Gastroesophageal sphincter (tissue), 4 donors: ENCODE results near the gene IL4I1. TPM values are rescaled to one million over a fixed set of nuclear protein-coding genes. Genes with fewer than 3 reads are reported as not detected.
A peak's percentile ranks its signal among the peaks of the same experiment; 100 is the strongest.

Source experiments
- ATAC-seq: fragments of 150-250 bp; one replicate; pipeline ENCODE4 v1.9.1; 2016; ENCODE audit warnings: mild to moderate bottlenecking, moderate library complexity
- H3K27ac ChIP-seq, 4 donors: fragments of 200-600 bp; sonication (generic) in 3 of 4; 1 replicate in 3 of 4; 2 replicates in 1 of 4; pipeline ENCODE4 v1.5.1; 2016 to 2019
- H3K27me3 ChIP-seq: fragments of 200-600 bp; sonication (generic); one replicate; pipeline ENCODE4 v1.5.1; 2019
- H3K36me3 ChIP-seq, 2 donors: fragments of 200-600 bp; sonication (generic); one replicate each; pipeline ENCODE4 v1.5.1; 2019; ENCODE audit warnings: control low read depth in 1 of 2
- H3K4me1 ChIP-seq, 3 donors: fragments of 200-600 bp; sonication (generic); 1 replicate in 2 of 3; 2 replicates in 1 of 3; pipeline ENCODE4 v1.5.1; 2016 to 2019; ENCODE audit warnings: control low read depth in 2 of 3
- H3K4me3 ChIP-seq, 2 donors: fragments of 200-600 bp; sonication (generic); one replicate each; pipeline ENCODE4 v1.5.1; 2019; ENCODE audit warnings: mild to moderate bottlenecking in 1 of 2, moderate library complexity in 1 of 2
- H3K9me3 ChIP-seq, 3 donors: fragments of 200-600 bp; sonication (generic); one replicate each; pipeline ENCODE4 v1.5.1; 2017 to 2019; ENCODE audit warnings: control low read depth in 2 of 3
- CTCF ChIP-seq, 4 experiments: fragments of 200-600 bp in 2 of 4; fragments of 450-650 bp in 2 of 4; sonication (generic) in 1 of 4; IDR thresholded peaks; one replicate each; pipeline ENCODE4 v1.5.1; 2017 to 2019; ENCODE audit warnings: antibody characterized with exemption in 4 of 4, mild to moderate bottlenecking in 2 of 4, moderate library complexity in 2 of 4
- EP300 ChIP-seq: sonication (generic); formaldehyde crosslinking; IDR thresholded peaks from one replicate; pipeline ENCODE4 v1.6.1; 2017; ENCODE audit warnings: antibody characterized with exemption, mild to moderate bottlenecking
- POLR2A ChIP-seq, 2 donors: fragments of 450-650 bp; IDR thresholded peaks; one replicate each; pipeline ENCODE4 v1.6.1; 2017; ENCODE audit warnings: antibody characterized with exemption in 2 of 2, mild to moderate bottlenecking in 2 of 2, moderate library complexity in 1 of 2
- POLR2AphosphoS5 ChIP-seq: sonication (generic); formaldehyde crosslinking; IDR thresholded peaks from one replicate; pipeline ENCODE4 v1.6.1; 2017; ENCODE audit warnings: antibody characterized with exemption
- WGBS, 2 donors: methylation state at CpG; one replicate each; pipeline ENCODE4 v1.1.5; 2018; ENCODE audit warnings: low coverage in 1 of 2; 5-methylcytosine and 5-hydroxymethylcytosine counted together
- total RNA-seq, 4 donors: library from RNA; depleted of rRNA; stranded (reverse); fragments of >200 nt; gene quantifications; one replicate each; pipeline ENCODE4 v1.1.0, GENCODE V29; 2016

IL4I1 gene
- total RNA-seq, 4 donors from 2014 or later, result 0.39 to 1.2 TPM; not detected in 2

DNA sequence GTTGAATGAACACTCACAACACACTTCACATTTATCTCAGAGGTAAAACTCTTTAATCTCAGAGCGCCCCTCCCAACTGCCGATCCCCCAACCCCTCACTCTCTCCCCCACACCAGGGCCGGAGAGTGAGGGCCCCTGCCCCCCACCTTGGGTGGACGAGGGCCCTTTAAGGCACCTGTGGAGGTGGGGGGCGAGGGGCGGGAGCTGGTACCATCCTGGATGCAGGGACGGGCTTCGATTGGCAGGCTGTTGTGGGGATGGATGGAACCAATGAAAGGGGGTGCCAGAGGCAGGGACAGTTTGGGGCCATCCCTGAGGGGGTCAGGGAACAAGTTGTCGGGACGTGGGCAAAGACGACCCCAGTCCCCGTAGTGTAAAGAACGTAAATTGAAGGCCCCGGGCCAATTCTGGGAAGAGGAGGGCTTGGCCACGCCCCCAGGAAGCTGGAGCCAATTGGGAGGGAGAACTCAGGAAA lies 27.6 kb downstream of the IL4I1 start:
- Histone ChIP-seq H3K27ac (peak overlapping the region; percentile 56 to 98 (median 91)), H3K36me3 (peaks cover 0 to 41% of the 10 kb centered on the region in 2 donors), H3K4me1 (peaks cover 0 to 83% (median 35%) of the 10 kb centered on the region in 3 donors), H3K4me3 (peak overlapping the region; percentile 0 to 59), H3K27me3 (no peaks in the 10 kb centered on the region), H3K9me3 (no peaks in the 10 kb centered on the region)
- 0% methylated on average over 7 to 10 of the region's 15 CpGs for WGBS, 2 donors
- TF ChIP-seq EP300 (no peak), POLR2AphosphoS5 (peak; percentile 37)
- ATAC-seq, result peak; percentile 6

DNA sequence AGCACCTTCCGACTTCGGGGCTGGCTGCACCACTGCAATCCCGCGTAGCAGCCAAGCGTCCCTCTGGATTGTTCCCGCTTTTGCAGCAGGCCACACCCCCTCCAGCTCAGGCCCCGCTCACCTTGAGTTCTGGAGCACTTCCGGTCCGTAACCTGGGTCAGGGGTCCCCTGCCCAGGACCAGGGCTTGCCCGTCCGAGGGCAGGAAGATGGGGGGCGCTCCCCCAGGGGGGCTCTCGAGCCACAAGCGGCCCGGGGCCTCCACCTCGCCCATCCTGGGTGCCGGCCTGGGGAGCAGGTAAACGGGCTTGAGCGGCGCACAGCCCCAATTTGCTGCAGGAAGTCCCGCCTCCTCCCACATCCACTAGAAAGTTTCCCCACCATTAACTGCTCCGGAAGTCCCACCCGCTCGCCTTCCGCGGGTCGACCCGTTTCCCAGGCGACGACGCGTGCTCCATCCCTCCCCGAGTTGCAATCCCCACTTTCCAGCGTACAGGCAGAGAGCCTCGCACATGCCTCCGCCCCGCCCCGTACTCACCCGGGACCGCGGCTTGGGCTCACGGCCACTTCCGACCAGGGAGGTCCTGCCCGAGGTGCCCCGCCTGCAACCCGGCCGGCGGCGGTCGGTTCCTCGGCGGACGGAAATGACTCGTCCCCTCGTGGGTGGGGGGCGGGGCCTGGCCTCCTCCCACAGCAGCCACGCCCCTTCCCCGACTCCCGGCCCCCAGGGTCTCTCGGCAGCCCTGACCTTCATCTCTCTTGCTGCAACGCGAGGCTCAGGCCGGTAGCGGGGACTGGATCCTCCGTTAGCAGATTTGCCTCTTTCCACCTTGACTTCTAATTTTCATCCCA lies 29.5 kb downstream of the IL4I1 start, which contains the start of gene PNKP:
Gene PNKP (minus strand): TSS at position 644 of the 850 bp plus-strand sequence. CDS start 372 bp downstream, at position 272.
- peak; percentile 62 for ATAC-seq
- Histone ChIP-seq H3K9me3 (no peaks in the 10 kb centered on the region), H3K4me1 (peaks cover 0 to 66% (median 35%) of the 10 kb centered on the region in 3 donors), H3K27me3 (no peaks in the 10 kb centered on the region), H3K36me3 (peaks cover 0 to 41% of the 10 kb centered on the region in 2 donors), H3K27ac (peak within 1 kb of the TSS; percentile 51 to 98 (median 91)), H3K4me3 (peak within 1 kb of the TSS; percentile 69 to 80)
- 0% methylated on average over 5 of the region's 65 CpGs; no CpG with 5 or more reads in 1 of the 2 donors for WGBS, 2 donors
- TF ChIP-seq POLR2A (IDR thresholded peaks at IDR 0.05), result peak; percentile 35 to 56
- TF ChIP-seq POLR2AphosphoS5, result peak; percentile 78
- peak in 1 of 4 experiments; percentile 20 for TF ChIP-seq CTCF (IDR thresholded peaks at IDR 0.05)
- TF ChIP-seq EP300, result no peak

- Histone ChIP-seq H3K27ac (peak overlapping the region in 3 of 4 donors; percentile 65 to 92 (median 90)), H3K4me1 (peaks cover 0 to 66% (median 27%) of the 10 kb centered on the region in 3 donors), H3K36me3 (peaks cover 0 to 47% of the 10 kb centered on the region in 2 donors), H3K27me3 (no peaks in the 10 kb centered on the region), H3K9me3 (no peaks in the 10 kb centered on the region), H3K4me3 (no peak overlapping the region)
- no peak for TF ChIP-seq POLR2AphosphoS5
- no peak for TF ChIP-seq POLR2A (IDR thresholded peaks at IDR 0.05)
- no peak for TF ChIP-seq CTCF (IDR thresholded peaks at IDR 0.05)
- TF ChIP-seq EP300, result no peak
- no peak for ATAC-seq
- WGBS, 2 donors, result 88 to 91% methylated on average over 5 to 8 of the region's 13 CpGs
These were observed 31.8 kb downstream of the IL4I1 start for GRCh38 chr19:49864890-49865289.

DNA sequence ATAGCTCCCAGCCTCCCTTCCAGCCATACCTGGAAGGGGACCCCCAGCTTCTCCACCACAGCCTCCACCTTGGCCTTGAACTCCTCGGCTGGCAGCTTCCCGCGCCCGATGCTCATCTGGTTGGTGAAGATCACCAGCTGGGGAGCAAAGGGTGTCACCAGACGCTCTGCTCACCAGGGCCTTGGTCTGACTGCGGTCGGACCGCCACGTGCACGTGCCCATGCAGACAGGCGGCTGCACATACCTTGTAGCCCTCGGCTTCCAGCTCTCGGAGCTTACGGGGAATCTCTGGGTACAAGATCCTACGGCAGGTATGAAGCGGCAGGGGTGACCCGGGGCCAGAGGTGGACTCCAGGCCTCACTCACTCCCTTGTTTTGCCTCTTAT lies 32.8 kb downstream of the IL4I1 start:
- ATAC-seq, result no peak
- peaks cover 0 to 60% (median 25%) of the 10 kb centered on the region in 3 donors for H3K4me1 ChIP-seq
- WGBS, 2 donors, result 92% methylated on average over 5 of the region's 17 CpGs; no CpG with 5 or more reads in 1 of the 2 donors

More for the DNA sequence above, 32.8 kb downstream of the IL4I1 start:
- no peak overlapping the region for H3K27ac ChIP-seq
- no peaks in the 10 kb centered on the region for H3K27me3 ChIP-seq
- no peaks in the 10 kb centered on the region for H3K9me3 ChIP-seq
- H3K4me3 ChIP-seq, result no peak overlapping the region
- TF ChIP-seq EP300, result no peak
- no peak for TF ChIP-seq POLR2A (IDR thresholded peaks at IDR 0.05)
- TF ChIP-seq CTCF (IDR thresholded peaks at IDR 0.05), result no peak
- TF ChIP-seq POLR2AphosphoS5, result no peak
- peaks cover 0 to 56% of the 10 kb centered on the region in 2 donors for H3K36me3 ChIP-seq
